Nephron (organoid): ENCODE data around the gene QSOX2.
A peak's percentile ranks its signal among the peaks of the same experiment; 100 is the strongest.

Source experiments
- H3K27ac Mint-ChIP-seq, 3 experiments: 2 replicates each; pipeline ENCODE4 v1.8.0; 2020; ENCODE audit warnings: mixed read lengths in 3 of 3, mild to moderate bottlenecking in 2 of 3, moderate library complexity in 1 of 3
- H3K27me3 Mint-ChIP-seq: 2 replicates; pipeline ENCODE4 v1.8.0; 2021; ENCODE audit warnings: low read depth, mild to moderate bottlenecking, moderate library complexity, mixed read lengths
- H3K36me3 Mint-ChIP-seq: 2 replicates; pipeline ENCODE4 v1.8.0; 2020; ENCODE audit warnings: low read depth, mixed read lengths
- H3K4me1 Mint-ChIP-seq: 2 replicates; pipeline ENCODE4 v1.8.0; 2020; ENCODE audit warnings: mixed read lengths
- H3K4me3 Mint-ChIP-seq, 3 experiments: 2 replicates each; pipeline ENCODE4 v1.8.0; 2020; ENCODE audit warnings: mild to moderate bottlenecking in 3 of 3, mixed read lengths in 3 of 3, moderate library complexity in 2 of 3
- H3K9me3 Mint-ChIP-seq: 2 replicates; pipeline ENCODE4 v1.8.0; 2020; ENCODE audit warnings: mixed read lengths
- CTCF ChIP-seq, 3 experiments: fragments of 200-600 bp; sonication (generic); IDR thresholded peaks; one replicate each; pipeline ENCODE4 v1.5.0; 2021; ENCODE audit warnings: antibody characterized with exemption in 3 of 3; ENCODE audit not compliant: unreplicated experiment in 3 of 3

The QSOX2 gene

GRCh38 chr9:136274786-136275654, 29.4 kb upstream of the QSOX2 start:
- no peak overlapping the region for H3K4me3 Mint-ChIP-seq
- H3K27me3 Mint-ChIP-seq: peaks cover 27% of the 10 kb centered on the region
- H3K9me3 Mint-ChIP-seq: peaks cover under 1% of the 10 kb centered on the region
- H3K4me1 Mint-ChIP-seq: peaks cover 11% of the 10 kb centered on the region
- H3K27ac Mint-ChIP-seq: no peak overlapping the region
- H3K36me3 Mint-ChIP-seq: no peaks in the 10 kb centered on the region
- no peak for TF ChIP-seq CTCF (IDR thresholded peaks at IDR 0.05; ENCODE audit: unreplicated experiment in 3 of 3)

GRCh38 chr9:136273921-136274785, 28.5 kb upstream of the QSOX2 start:
- H3K4me1 Mint-ChIP-seq: peaks cover 11% of the 10 kb centered on the region
- no peaks in the 10 kb centered on the region for H3K36me3 Mint-ChIP-seq
- no peak overlapping the region for H3K4me3 Mint-ChIP-seq
- TF ChIP-seq CTCF (IDR thresholded peaks at IDR 0.05; ENCODE audit: unreplicated experiment in 3 of 3): no peak
- no peak overlapping the region for H3K27ac Mint-ChIP-seq
- peaks cover 26% of the 10 kb centered on the region for H3K27me3 Mint-ChIP-seq
- peaks cover 6% of the 10 kb centered on the region for H3K9me3 Mint-ChIP-seq

- TF ChIP-seq CTCF (IDR thresholded peaks at IDR 0.05; ENCODE audit: unreplicated experiment in 3 of 3): no peak
- Mint-ChIP-seq H3K27ac (no peak overlapping the region), H3K4me3 (no peak overlapping the region), H3K4me1 (peaks cover 17% of the 10 kb centered on the region), H3K27me3 (peaks cover 30% of the 10 kb centered on the region), H3K36me3 (no peaks in the 10 kb centered on the region), H3K9me3 (peaks cover 11% of the 10 kb centered on the region)
Measured at GRCh38 chr9:136273244-136273865, 27.7 kb upstream of the QSOX2 start.

GRCh38 chr9:136270173-136270705, 24.6 kb upstream of the QSOX2 start:
- peaks cover 20% of the 10 kb centered on the region for H3K4me1 Mint-ChIP-seq
- H3K36me3 Mint-ChIP-seq: no peaks in the 10 kb centered on the region
- no peak for TF ChIP-seq CTCF (IDR thresholded peaks at IDR 0.05; ENCODE audit: unreplicated experiment in 3 of 3)
- peaks cover 11% of the 10 kb centered on the region for H3K9me3 Mint-ChIP-seq
- no peak overlapping the region for H3K4me3 Mint-ChIP-seq
- no peak overlapping the region for H3K27ac Mint-ChIP-seq
- peaks cover 17% of the 10 kb centered on the region for H3K27me3 Mint-ChIP-seq

- H3K27ac Mint-ChIP-seq: peak overlapping the region in 2 of 3 experiments; percentile 61 to 70
Measured at GRCh38 chr9:136268735-136269134, 23.1 kb upstream of the QSOX2 start.

More at GRCh38 chr9:136268735-136269134, 23.1 kb upstream of the QSOX2 start:
- Mint-ChIP-seq H3K27me3 (peaks cover 15% of the 10 kb centered on the region), H3K4me1 (peaks cover 19% of the 10 kb centered on the region), H3K36me3 (no peaks in the 10 kb centered on the region), H3K4me3 (no peak overlapping the region), H3K9me3 (peaks cover 11% of the 10 kb centered on the region)
- TF ChIP-seq CTCF (IDR thresholded peaks at IDR 0.05; ENCODE audit: unreplicated experiment in 3 of 3): no peak
